ENCODE measurements around the gene TRAP1.
"Not testable (repeated sequence)": the region's sequence is repeated elsewhere in the genome, so short reads cannot be mapped to it uniquely, and the experiment has no call there.

TRAP1 gene

DNA sequence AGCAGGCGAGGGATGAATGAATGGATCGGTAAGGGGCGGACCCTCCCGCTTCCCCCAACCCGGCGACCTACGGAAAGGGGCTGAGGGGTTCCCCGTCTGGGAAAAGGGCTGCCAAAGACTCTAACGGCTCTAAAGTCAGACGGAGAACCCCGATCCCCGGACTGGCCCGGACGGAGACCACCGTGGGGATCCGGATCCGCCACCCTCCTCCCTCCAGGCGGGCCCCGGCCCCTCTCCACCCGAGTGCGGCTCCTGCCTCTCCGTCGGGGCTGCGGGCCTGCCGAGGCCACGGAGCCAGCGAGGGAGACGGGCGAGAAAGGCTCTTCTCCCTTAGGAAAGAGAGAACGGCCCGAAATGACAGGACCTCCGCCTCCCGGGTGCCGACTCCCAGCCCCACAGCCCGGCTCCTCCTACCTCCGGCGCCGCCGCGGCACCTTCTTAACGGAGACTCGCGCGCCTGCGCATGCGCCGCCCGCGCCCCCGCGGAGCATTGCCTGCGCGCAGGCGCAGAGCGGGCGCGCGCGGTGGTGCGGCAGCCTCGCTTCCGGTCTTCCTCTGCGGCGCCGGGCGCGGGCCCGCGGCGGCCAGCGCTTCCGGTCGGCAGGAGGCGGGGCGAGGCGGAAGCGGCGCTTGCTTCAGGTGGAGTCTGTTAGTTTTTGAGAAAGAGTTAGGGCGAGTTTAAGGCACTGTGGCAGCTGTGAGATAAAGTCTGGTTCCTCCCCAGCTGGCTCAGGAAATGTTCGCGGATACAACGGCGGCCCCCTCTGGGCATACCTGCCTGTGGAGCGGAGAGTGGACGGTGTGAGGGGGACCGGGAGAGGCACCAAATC, 106.0 kb downstream of the TRAP1 start, which contains the start of gene SLX4:
Gene SLX4, minus strand, starts transcription at position 461 of the 830 bp plus-strand sequence. CDS start 2,642 bp downstream, outside the sequence.
- DNase-seq (ENCODE audit: low spot score): peak; percentile 91

GRCh38 chr16:3610698-3611145, 106.6 kb downstream of the TRAP1 start:
- peak; percentile 5 for DNase-seq (ENCODE audit: low spot score)

DNA sequence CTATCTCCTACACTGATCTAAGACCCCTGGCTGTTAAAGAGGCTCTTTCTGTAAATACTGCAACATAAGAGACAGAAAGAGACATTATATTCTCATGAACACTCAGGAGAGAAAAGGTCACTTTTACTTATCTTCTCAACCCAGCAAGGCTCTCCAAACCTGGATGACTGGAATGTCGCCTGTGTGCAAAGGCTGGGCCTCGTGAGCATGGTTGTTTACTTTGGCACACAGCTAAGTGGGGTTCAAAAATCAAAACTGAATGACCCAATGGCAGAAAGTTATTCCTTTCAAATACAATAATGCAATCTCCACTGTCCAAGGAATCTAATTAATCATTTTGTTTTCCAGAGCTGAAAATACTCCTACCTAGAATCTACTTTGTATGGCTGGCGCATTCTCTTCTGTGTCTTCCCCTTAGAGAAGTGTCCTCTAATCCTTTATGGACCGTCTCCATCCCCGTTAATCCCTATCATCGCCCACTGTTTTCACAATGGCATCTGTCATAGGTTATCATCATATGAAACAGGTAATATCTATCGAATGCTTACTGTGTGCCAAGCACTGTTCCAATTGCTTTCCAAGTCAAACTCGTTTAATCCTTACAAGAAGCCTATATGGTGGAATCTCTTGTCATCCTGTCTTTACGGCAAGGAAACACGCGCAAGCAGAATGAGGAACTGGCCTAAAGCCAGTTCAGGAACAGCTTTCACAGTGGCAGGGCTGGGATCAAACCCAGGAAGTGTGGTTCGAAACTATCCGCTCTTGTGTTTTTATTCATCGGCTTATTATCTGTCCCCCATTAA, 107.2 kb downstream of the TRAP1 start:
- no peak for DNase-seq (ENCODE audit: low spot score)

GRCh38 chr16:3608976-3609375, 108.3 kb downstream of the TRAP1 start:
- DNase-seq (ENCODE audit: low spot score): not testable (repeated sequence)

DNA sequence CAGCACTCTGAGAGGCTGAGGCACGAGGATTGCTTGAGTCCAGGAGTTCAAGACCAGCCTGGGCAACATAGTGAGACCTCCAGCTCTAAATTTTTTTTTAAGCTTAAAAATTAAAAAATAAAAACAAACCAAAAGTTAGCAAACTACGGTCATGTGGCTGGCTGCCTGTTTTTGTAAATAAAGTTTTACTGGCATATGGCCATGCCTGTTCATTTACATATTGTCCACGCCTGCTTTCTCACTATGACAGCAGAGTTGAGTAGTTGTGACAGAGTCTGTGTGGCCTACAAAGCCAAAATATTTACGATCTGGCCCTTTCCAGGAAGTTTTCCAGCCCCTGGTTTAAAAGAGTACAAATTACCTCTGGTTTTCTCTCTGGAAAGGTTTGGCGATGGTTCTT, 109.3 kb downstream of the TRAP1 start:
- DNase-seq (ENCODE audit: low spot score): no peak

All from activated CD4-positive, alpha-beta T cell treated with anti-CD3 and anti-CD28 coated beads, Interleukin-2, Interleukin-4, amounts not matched to agents 100 ng/mL and 50 ng/mL, durations not matched to agents 16 hours and 8 hours (primary cell).